Measurements from ENCODE around the gene FAP. TPM values are rescaled to one million over a fixed set of nuclear protein-coding genes. Genes with fewer than 3 reads are reported as not detected.

Gene FAP
- total RNA-seq, 1 experiment from 2014 or later, result 0.88 TPM

- POLR2A ChIA-PET (ENCODE audit: low non-redundant PET), result no interaction called here
- TF ChIP-seq CTCF (conservative IDR thresholded peaks at IDR 0.05; ENCODE audit: low read depth, low read length), result no peak
- TF ChIP-seq EZH2 (IDR thresholded peaks at IDR 0.05; ENCODE audit: borderline replicate concordance, low read depth, low read length, poor library complexity, severe bottlenecking), result no peak
These were observed 104.9 kb downstream of the FAP start for GRCh38 chr2:162138310-162138709.

GRCh38 chr2:162127422-162127821 lies 115.8 kb downstream of the FAP start:
- TF ChIP-seq CTCF (conservative IDR thresholded peaks at IDR 0.05; ENCODE audit: low read depth, low read length), result no peak
- TF ChIP-seq EZH2 (IDR thresholded peaks at IDR 0.05; ENCODE audit: borderline replicate concordance, low read depth, low read length, poor library complexity, severe bottlenecking), result no peak

More at GRCh38 chr2:162138310-162138709, 104.9 kb downstream of the FAP start:
- CTCF ChIA-PET, result no interaction called here
- Histone ChIP-seq H3K36me3 (ENCODE audit: insufficient read depth, low read length, poor library complexity, severe bottlenecking) (no peaks in the 10 kb centered on the region), H3K9me3 (ENCODE audit: low read depth, low read length, poor library complexity, severe bottlenecking) (no peaks in the 10 kb centered on the region), H3K27me3 (replicated peaks; ENCODE audit: insufficient read depth, low read depth, low read length, poor library complexity) (no peaks in the 10 kb centered on the region), H3K4me1 (ENCODE audit: insufficient read depth, low read length, poor library complexity, severe bottlenecking) (no peaks in the 10 kb centered on the region), H3K4me3 (ENCODE audit: low read depth, low read length, poor library complexity, severe bottlenecking) (no peak overlapping the region), H3K27ac (ENCODE audit: low read depth, low read length, poor library complexity, severe bottlenecking) (no peak overlapping the region)
- BruUV-seq (replicated peaks), result no TSS peak
- intact Hi-C loops (cut with micrococcal nuclease; ENCODE audit: unreplicated experiment), result no loop called here
- no peak for DNase-seq (ENCODE audit: low spot score)

GRCh38 chr2:162126527-162126926 lies 116.7 kb downstream of the FAP start:
- ChIA-PET POLR2A (ENCODE audit: low non-redundant PET) (no interaction called here), CTCF (no interaction called here)
- Histone ChIP-seq H3K9me3 (ENCODE audit: low read depth, low read length, poor library complexity, severe bottlenecking) (no peaks in the 10 kb centered on the region), H3K27me3 (replicated peaks; ENCODE audit: insufficient read depth, low read depth, low read length, poor library complexity) (no peaks in the 10 kb centered on the region), H3K27ac (ENCODE audit: low read depth, low read length, poor library complexity, severe bottlenecking) (no peak overlapping the region), H3K36me3 (ENCODE audit: insufficient read depth, low read length, poor library complexity, severe bottlenecking) (no peaks in the 10 kb centered on the region), H3K4me3 (ENCODE audit: low read depth, low read length, poor library complexity, severe bottlenecking) (no peak overlapping the region), H3K4me1 (ENCODE audit: insufficient read depth, low read length, poor library complexity, severe bottlenecking) (no peaks in the 10 kb centered on the region)
- DNase-seq (ENCODE audit: low spot score), result no peak
- BruUV-seq (replicated peaks), result no TSS peak
- intact Hi-C loops (cut with micrococcal nuclease; ENCODE audit: unreplicated experiment), result loop anchor here (10.0 kb wide), 1 partner anchor 902 kb away; no protein-coding TSS in a partner anchor
- TF ChIP-seq CTCF (conservative IDR thresholded peaks at IDR 0.05; ENCODE audit: low read depth, low read length) (no peak), EZH2 (IDR thresholded peaks at IDR 0.05; ENCODE audit: borderline replicate concordance, low read depth, low read length, poor library complexity, severe bottlenecking) (no peak)

More at GRCh38 chr2:162127422-162127821, 115.8 kb downstream of the FAP start:
- no peaks in the 10 kb centered on the region for H3K36me3 ChIP-seq (ENCODE audit: insufficient read depth, low read length, poor library complexity, severe bottlenecking)
- no peaks in the 10 kb centered on the region for H3K4me1 ChIP-seq (ENCODE audit: insufficient read depth, low read length, poor library complexity, severe bottlenecking)
- intact Hi-C loops (cut with micrococcal nuclease; ENCODE audit: unreplicated experiment), result loop anchor here (10.0 kb wide), 1 partner anchor 903 kb away; no protein-coding TSS in a partner anchor
- POLR2A ChIA-PET (ENCODE audit: low non-redundant PET), result no interaction called here
- no TSS peak for BruUV-seq (replicated peaks)
- no peak overlapping the region for H3K4me3 ChIP-seq (ENCODE audit: low read depth, low read length, poor library complexity, severe bottlenecking)
- H3K27me3 ChIP-seq (replicated peaks; ENCODE audit: insufficient read depth, low read depth, low read length, poor library complexity), result no peaks in the 10 kb centered on the region
- no peak overlapping the region for H3K27ac ChIP-seq (ENCODE audit: low read depth, low read length, poor library complexity, severe bottlenecking)
- DNase-seq (ENCODE audit: low spot score), result no peak
- CTCF ChIA-PET, result no interaction called here
- no peaks in the 10 kb centered on the region for H3K9me3 ChIP-seq (ENCODE audit: low read depth, low read length, poor library complexity, severe bottlenecking)

Measured in A673 (cell line).